ENCODE data around the gene MRTFA. TPM values are rescaled to one million over a fixed set of nuclear protein-coding genes. Genes with fewer than 3 reads are reported as not detected.

MRTFA gene
- polyA plus RNA-seq, 2 of the 4 experiments (the other 2 are of a cell fraction): 6.8 to 48.3 TPM

GRCh38 chr22:40477683-40478337 is 158.7 kb downstream of the MRTFA start:
- DNase-seq (ENCODE audit: low read depth in 1 of 2, low spot score in 1 of 2): no peak
- FAIRE-seq: no peak
- ATAC-seq: no peak
- TF ChIP-seq, protein P1, sequence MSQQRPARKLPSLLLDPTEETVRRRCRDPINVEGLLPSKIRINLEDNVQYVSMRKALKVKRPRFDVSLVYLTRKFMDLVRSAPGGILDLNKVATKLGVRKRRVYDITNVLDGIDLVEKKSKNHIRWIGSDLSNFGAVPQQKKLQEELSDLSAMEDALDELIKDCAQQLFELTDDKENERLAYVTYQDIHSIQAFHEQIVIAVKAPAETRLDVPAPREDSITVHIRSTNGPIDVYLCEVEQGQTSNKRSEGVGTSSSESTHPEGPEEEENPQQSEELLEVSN (IDR thresholded peaks at IDR 0.05; ENCODE audit: borderline replicate concordance, low read depth): no peak
- no peak for TF ChIP-seq SREBF2 (IDR thresholded peaks at IDR 0.05)
- CTCF ChIA-PET: interaction anchor here (1.2 to 1.8 kb wide), 2 partner anchors 10 to 21 kb away, joined by 5 to 6 read pairs; no protein-coding TSS in a partner anchor
- Histone ChIP-seq H3K4me2 (peak overlapping the region; percentile 48), H3K9me3 (no peaks in the 10 kb centered on the region), H3K4me3 (no peak overlapping the region), H3K4me1 (peaks cover 70% of the 10 kb centered on the region), H3K27ac (peak overlapping the region; percentile 30 to 34; a peak in 4 of 6 replicates)
- POLR2A ChIA-PET: interaction anchor here (0.6 kb wide), 1 partner anchor 103 kb away, joined by 11 read pairs; no protein-coding TSS in a partner anchor
- WGBS (ENCODE audit: missing lambda C conversion rate): 59% methylated on average over 5 of the region's 5 CpGs

DNA sequence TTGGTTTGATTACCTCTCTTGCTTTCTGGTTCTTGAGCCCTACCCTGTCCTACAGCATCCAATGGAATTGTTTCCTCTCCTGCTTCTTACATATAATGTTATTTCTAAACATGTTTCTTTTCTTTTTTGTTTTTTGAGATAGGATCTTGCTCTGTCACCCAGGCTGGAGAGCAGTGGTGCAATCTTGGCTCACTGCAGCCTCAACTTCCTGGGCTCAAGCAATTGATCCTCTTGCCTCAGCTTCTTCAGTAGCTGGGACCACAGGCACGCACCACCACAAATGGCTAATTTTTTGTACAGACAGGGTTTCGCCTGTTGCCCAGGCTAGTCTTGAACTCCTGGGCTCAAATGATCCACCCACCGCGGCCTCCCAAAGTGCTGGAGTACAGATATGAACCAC is 160.2 kb downstream of the MRTFA start:
- 70% methylated on average over 4 of the region's 4 CpGs for WGBS (ENCODE audit: missing lambda C conversion rate)
- FAIRE-seq: no peak
- Histone ChIP-seq H3K9me3 (no peaks in the 10 kb centered on the region), H3K4me1 (peaks cover 59% of the 10 kb centered on the region), H3K4me3 (no peak overlapping the region), H3K27ac (0 out of 6 replicates have a peak overlapping the region, but pooled peaks of 1 of the 2 experiments have one; percentile 16), H3K4me2 (no peak overlapping the region)
- TF ChIP-seq CBX8 (IDR thresholded peaks at IDR 0.05): no peak
- ChIA-PET POLR2A (no interaction called here), CTCF (no interaction called here)
- ATAC-seq: no peak
- no peak for DNase-seq (ENCODE audit: low read depth in 1 of 2, low spot score in 1 of 2)

- CTCF ChIA-PET: interaction anchor here (0.7 to 1.5 kb wide), 2 partner anchors 13 to 334 kb away, joined by 3 read pairs; no protein-coding TSS in a partner anchor
These were observed 162.8 kb downstream of the MRTFA start for GRCh38 chr22:40473703-40474102.

DNA sequence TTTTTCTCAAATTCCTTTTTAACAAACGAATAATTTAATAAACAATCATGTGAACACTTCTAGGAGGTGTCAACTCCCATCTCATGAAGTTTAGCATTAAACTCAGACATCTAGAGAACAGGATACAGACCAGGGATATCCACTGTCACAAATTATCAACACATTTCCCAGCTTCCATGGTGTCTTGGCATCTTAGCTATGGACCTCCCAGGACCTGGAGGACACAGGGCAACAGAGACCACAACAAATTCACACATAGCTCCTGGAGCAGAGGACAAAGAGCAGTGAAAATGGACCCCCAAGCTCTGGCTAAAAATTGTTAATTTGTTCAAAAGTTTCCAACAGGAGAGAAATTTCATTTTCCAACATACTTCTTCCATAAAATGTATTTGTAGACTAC is 163.9 kb downstream of the MRTFA start:
- Histone ChIP-seq H3K4me2 (no peak overlapping the region), H3K9me3 (no peaks in the 10 kb centered on the region), H3K4me1 (peaks cover 43% of the 10 kb centered on the region), H3K4me3 (no peak overlapping the region), H3K27ac (no peak overlapping the region)
- 93% methylated on average over 1 of the region's 1 CpG for WGBS (ENCODE audit: missing lambda C conversion rate)
- POLR2A ChIA-PET: no interaction called here
- CTCF ChIA-PET: interaction anchor here (1.5 kb wide), 2 partner anchors 15 to 35 kb away, joined by 3 read pairs; no protein-coding TSS in a partner anchor
- no peak for ATAC-seq
- no peak for DNase-seq (ENCODE audit: low read depth in 1 of 2, low spot score in 1 of 2)
- FAIRE-seq: no peak
- TF ChIP-seq HDAC2 (IDR thresholded peaks at IDR 0.05) (no peak), ELK1 (IDR thresholded peaks at IDR 0.05; ENCODE audit: low read depth, low read length) (no peak), REST (IDR thresholded peaks at IDR 0.05) (no peak), TP53 (CRISPR knock-in tag; IDR thresholded peaks at IDR 0.05) (no peak), EHF (CRISPR knock-in tag; IDR thresholded peaks at IDR 0.05) (no peak), ESRRA (IDR thresholded peaks at IDR 0.05; ENCODE audit: borderline replicate concordance, low read length) (no peak), FOSB (CRISPR knock-in tag; IDR thresholded peaks at IDR 0.05) (no peak), BHLHE40 (IDR thresholded peaks at IDR 0.05; ENCODE audit: low read depth, low read length) (no peak), GATA3 (IDR thresholded peaks at IDR 0.05; ENCODE audit: borderline replicate concordance) (no peak), ZSCAN20 (CRISPR knock-in tag; IDR thresholded peaks at IDR 0.05) (no peak), HOXB5 (CRISPR knock-in tag; IDR thresholded peaks at IDR 0.05) (no peak)
- TF ChIP-seq, protein P2, sequence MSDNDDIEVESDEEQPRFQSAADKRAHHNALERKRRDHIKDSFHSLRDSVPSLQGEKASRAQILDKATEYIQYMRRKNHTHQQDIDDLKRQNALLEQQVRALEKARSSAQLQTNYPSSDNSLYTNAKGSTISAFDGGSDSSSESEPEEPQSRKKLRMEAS (IDR thresholded peaks at IDR 0.05): no peak

More at GRCh38 chr22:40473703-40474102, 162.8 kb downstream of the MRTFA start:
- POLR2A ChIA-PET: no interaction called here
- Histone ChIP-seq H3K4me3 (no peak overlapping the region), H3K4me2 (no peak overlapping the region), H3K9me3 (no peaks in the 10 kb centered on the region), H3K27ac (no peak overlapping the region), H3K4me1 (peaks cover 43% of the 10 kb centered on the region)
- FAIRE-seq: no peak
- ATAC-seq: no peak
- no peak for DNase-seq (ENCODE audit: low read depth in 1 of 2, low spot score in 1 of 2)
- no peak for TF ChIP-seq REST (IDR thresholded peaks at IDR 0.05)
- no peak for TF ChIP-seq POLR2A (IDR thresholded peaks at IDR 0.05; ENCODE audit: low read length)
- TF ChIP-seq SMC3 (IDR thresholded peaks at IDR 0.05): no peak

All from A549 (cell line).